Smooth muscle cell (in vitro differentiated cells): ENCODE data around the gene TMC3. TPM values are rescaled to one million over a fixed set of nuclear protein-coding genes. Genes with fewer than 3 reads are reported as not detected.

Source experiments
- DNase-seq: peaks from one replicate; lab custom pipeline; 2025; ENCODE audit not compliant: unreplicated experiment; lab: John Stamatoyannopoulos, UW
- H2AFZ ChIP-seq: fragments of 200-600 bp; sonication (generic); 2 replicates; pipeline ENCODE4 v1.6.0; 2016; ENCODE audit warnings: antibody characterized with exemption, low read depth, mild to moderate bottlenecking
- H3F3A ChIP-seq: fragments of 200-600 bp; sonication (generic); 2 replicates; pipeline ENCODE4 v1.6.0; 2017; ENCODE audit warnings: antibody characterized with exemption, low read depth
- H3K27ac ChIP-seq: fragments of 200-600 bp; sonication (generic); 2 replicates; pipeline ENCODE4 v1.5.1; 2016; ENCODE audit warnings: low read depth, mild to moderate bottlenecking
- H3K27me3 ChIP-seq: fragments of 200-600 bp; sonication (generic); 2 replicates; pipeline ENCODE4 v1.6.1; 2016; ENCODE audit warnings: low read depth, mild to moderate bottlenecking
- H3K36me3 ChIP-seq: fragments of 200-600 bp; sonication (generic); 2 replicates; pipeline ENCODE4 v1.5.1; 2016; ENCODE audit warnings: low read depth
- H3K4me1 ChIP-seq: fragments of 200-600 bp; sonication (generic); 2 replicates; pipeline ENCODE4 v1.5.1; 2016; ENCODE audit warnings: low read depth
- H3K4me2 ChIP-seq: fragments of 200-600 bp; sonication (generic); 2 replicates; pipeline ENCODE4 v1.6.0; 2016; ENCODE audit warnings: mild to moderate bottlenecking
- H3K4me3 ChIP-seq: fragments of 200-600 bp; sonication (generic); 2 replicates; pipeline ENCODE4 v1.5.1; 2016; ENCODE audit warnings: mild to moderate bottlenecking
- H3K79me2 ChIP-seq: fragments of 200-600 bp; sonication (generic); 2 replicates; pipeline ENCODE4 v1.6.0; 2016; ENCODE audit warnings: low read depth, mild to moderate bottlenecking
- H3K9ac ChIP-seq: fragments of 200-600 bp; sonication (generic); 2 replicates; pipeline ENCODE4 v1.6.0; 2016; ENCODE audit warnings: low read depth
- H3K9me3 ChIP-seq: fragments of 200-600 bp; sonication (generic); replicated peaks from 2 replicates; pipeline ENCODE4 v1.5.1; 2016; ENCODE audit warnings: low read depth
- H4K20me1 ChIP-seq: fragments of 200-600 bp; sonication (generic); 2 replicates; pipeline ENCODE4 v1.6.0; 2016; ENCODE audit warnings: low read depth
- CTCF ChIP-seq: fragments of 200-600 bp; sonication (generic); IDR thresholded peaks from 2 replicates; pipeline ENCODE4 v1.5.1; 2017; ENCODE audit warnings: borderline replicate concordance, mild to moderate bottlenecking, antibody characterized with exemption; ENCODE audit not compliant: insufficient read depth, poor library complexity, severe bottlenecking
- WGBS: methylation state at CpG from one replicate; pipeline ENCODE4 v1.1.7; 2016; ENCODE audit warnings: low lambda C conversion rate; 5-methylcytosine and 5-hydroxymethylcytosine counted together
- polyA plus RNA-seq: library from polyadenylated mRNA; unstranded; fragments of >200 nt; fragmentation: Nextera tagmentation; extraction: Ambion mirVana; gene quantifications from 2 replicates; pipeline ENCODE4 v1.2.1, GENCODE V29; 2016
- total RNA-seq: library from RNA; depleted of rRNA; stranded (reverse); fragments of >200 nt; gene quantifications from 2 replicates; pipeline ENCODE4 v1.2.3, GENCODE V29; 2014

Gene TMC3
- total and polyA plus RNA-seq, 2 experiments from 2014 or later: not detected

DNA sequence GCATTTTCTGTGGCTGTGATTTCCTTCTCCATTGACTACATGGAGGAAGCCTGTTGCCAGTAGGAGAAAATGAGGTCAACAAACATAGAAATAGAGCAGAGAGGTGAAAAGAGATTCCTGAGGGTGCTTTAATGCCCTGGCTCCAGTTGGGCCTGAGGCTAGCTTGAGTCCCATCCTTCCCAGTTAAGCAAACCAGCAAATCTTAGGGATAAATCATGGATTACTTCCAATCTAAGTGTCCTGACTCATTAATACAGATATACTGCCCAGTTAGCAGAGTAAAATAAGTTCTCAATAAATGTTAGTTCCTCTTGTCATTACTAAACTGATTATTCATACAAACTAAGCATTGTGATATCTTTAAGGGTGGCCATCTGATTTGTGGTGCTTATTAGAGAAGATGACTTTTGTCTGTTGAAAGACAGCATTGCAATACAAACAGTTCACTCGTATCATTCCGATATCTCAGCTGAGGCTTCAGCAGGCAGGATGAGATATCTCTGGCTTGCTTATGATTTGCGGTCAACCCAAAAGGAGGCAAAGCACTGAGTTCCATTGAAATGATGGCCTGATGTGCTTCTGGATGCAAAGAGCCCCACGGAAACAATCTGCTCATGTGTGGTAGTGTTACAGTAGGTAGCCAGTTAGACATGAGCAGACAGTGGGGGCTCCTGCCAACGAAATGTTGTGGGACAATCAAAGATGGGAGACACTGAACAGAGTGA lies 43.5 kb downstream of the TMC3 start:
- Histone ChIP-seq H3K4me1 (peaks cover 11% of the 10 kb centered on the region), H3K4me2 (peak overlapping the region; percentile 70), H3K9ac (no peak overlapping the region), H3K27me3 (no peaks in the 10 kb centered on the region), H3K4me3 (peak overlapping the region; percentile 21), H3K79me2 (no peaks in the 10 kb centered on the region), H2AFZ (no peak overlapping the region), H3K9me3 (no peaks in the 10 kb centered on the region), H3F3A (peaks cover 24% of the 10 kb centered on the region), H3K36me3 (no peaks in the 10 kb centered on the region), H4K20me1 (peaks cover 4% of the 10 kb centered on the region), H3K27ac (peak overlapping the region; percentile 50)
- WGBS: 65% methylated on average over 5 of the region's 5 CpGs
- DNase-seq: no peak
- no peak for TF ChIP-seq CTCF

- H3F3A ChIP-seq: peaks cover 24% of the 10 kb centered on the region
- H3K9me3 ChIP-seq: no peaks in the 10 kb centered on the region
- 98% methylated on average over 2 of the region's 2 CpGs for WGBS
- TF ChIP-seq CTCF: no peak
- no peak overlapping the region for H3K9ac ChIP-seq
- H3K27me3 ChIP-seq: no peaks in the 10 kb centered on the region
- no peak for DNase-seq
- H3K4me1 ChIP-seq: peaks cover 11% of the 10 kb centered on the region
- H3K36me3 ChIP-seq: no peaks in the 10 kb centered on the region
- H3K27ac ChIP-seq: no peak overlapping the region
- no peak overlapping the region for H2AFZ ChIP-seq
- peaks cover 4% of the 10 kb centered on the region for H4K20me1 ChIP-seq
- H3K79me2 ChIP-seq: no peaks in the 10 kb centered on the region
- H3K4me3 ChIP-seq: no peak overlapping the region
- no peak overlapping the region for H3K4me2 ChIP-seq
Observed at GRCh38 chr15:81329446-81329845, 44.6 kb downstream of the TMC3 start.

- Histone ChIP-seq H3K36me3 (no peaks in the 10 kb centered on the region), H3K27ac (peak overlapping the region; percentile 72), H3K27me3 (no peaks in the 10 kb centered on the region), H4K20me1 (peaks cover 4% of the 10 kb centered on the region), H3F3A (peaks cover 24% of the 10 kb centered on the region), H3K4me2 (peak overlapping the region; percentile 33), H2AFZ (peak overlapping the region; percentile 28), H3K4me3 (no peak overlapping the region), H3K9ac (peak overlapping the region; percentile 0), H3K79me2 (no peaks in the 10 kb centered on the region), H3K4me1 (peaks cover 11% of the 10 kb centered on the region), H3K9me3 (no peaks in the 10 kb centered on the region)
- 48% methylated on average over 3 of the region's 3 CpGs for WGBS
- DNase-seq: no peak
- TF ChIP-seq CTCF: no peak
Observed at GRCh38 chr15:81327516-81327915, 46.5 kb downstream of the TMC3 start.
